Endometrial microvascular endothelial cells (primary cell): Measurements from ENCODE around the gene CTU2. TPM values are rescaled to one million over a fixed set of nuclear protein-coding genes. Genes with fewer than 3 reads are reported as not detected.

Experiments used
- in situ Hi-C: cut with HindIII; loops from 2 replicates; pipeline ENCODE4 v1.10.0; 2017; ENCODE audit warnings: low sequenced_read_pairs, low pct_unique_long_range_greater_than_20kb; ENCODE audit errors: inconsistent ontology term
- total RNA-seq: library from RNA; depleted of rRNA; stranded (reverse); fragments of >200 nt; gene quantifications from one replicate; pipeline ENCODE4 v1.2.3, GENCODE V29; 2015; ENCODE audit errors: inconsistent ontology term

Gene CTU2
- total RNA-seq, 1 donor from 2014 or later, result 21.9 TPM

- in situ Hi-C loops, result no loop called here
These were observed 31.2 kb downstream of the CTU2 start for GRCh38 chr16:88737298-88738150.

GRCh38 chr16:88738151-88739084 lies 32.1 kb downstream of the CTU2 start:
- in situ Hi-C loops, result no loop called here

GRCh38 chr16:88739139-88739976 lies 33.1 kb downstream of the CTU2 start:
- in situ Hi-C loops, result no loop called here

- in situ Hi-C loops, result no loop called here
These were observed 33.8 kb downstream of the CTU2 start for GRCh38 chr16:88739977-88740726.

- in situ Hi-C loops, result no loop called here
These were observed 34.4 kb downstream of the CTU2 start for GRCh38 chr16:88740727-88741055.

- in situ Hi-C loops, result no loop called here
These were observed 35.1 kb downstream of the CTU2 start for GRCh38 chr16:88741368-88741767.

GRCh38 chr16:88742896-88743605 lies 36.7 kb downstream of the CTU2 start:
- in situ Hi-C loops, result no loop called here

- in situ Hi-C loops, result no loop called here
These were observed 37.6 kb downstream of the CTU2 start for GRCh38 chr16:88743693-88744576.

GRCh38 chr16:88744577-88745521 lies 38.5 kb downstream of the CTU2 start:
- in situ Hi-C loops, result no loop called here

GRCh38 chr16:88746506-88746905 lies 40.2 kb downstream of the CTU2 start:
- in situ Hi-C loops, result no loop called here

- in situ Hi-C loops, result no loop called here
These were observed 41.4 kb downstream of the CTU2 start for GRCh38 chr16:88747588-88748301.

GRCh38 chr16:88748364-88748763 lies 42.1 kb downstream of the CTU2 start:
- in situ Hi-C loops, result no loop called here

GRCh38 chr16:88749358-88749757 lies 43.1 kb downstream of the CTU2 start:
- in situ Hi-C loops, result no loop called here

- in situ Hi-C loops, result no loop called here
These were observed 44.6 kb downstream of the CTU2 start for GRCh38 chr16:88750854-88751253.

- in situ Hi-C loops, result no loop called here
These were observed 46.2 kb downstream of the CTU2 start for GRCh38 chr16:88752386-88753002.
